22Rv1 (cell line): Measurements from ENCODE around the gene LGI2.

Source experiments
- H3K27ac ChIP-seq: fragments of 450-650 bp; 2 replicates; pipeline ENCODE4 v1.5.1; 2017
- CTCF ChIP-seq: fragments of 450-650 bp; IDR thresholded peaks from 2 replicates; pipeline ENCODE4 v1.5.1; 2017; ENCODE audit warnings: mild to moderate bottlenecking
- ZFX ChIP-seq: fragments of 450-650 bp; IDR thresholded peaks from 2 replicates; pipeline ENCODE4 v1.6.1; 2017; ENCODE audit warnings: antibody characterized with exemption, borderline replicate concordance

LGI2 gene

GRCh38 chr4:25043548-25043947, 12.8 kb upstream of the LGI2 start:
- TF ChIP-seq CTCF (no peak), ZFX (no peak)
- no peak overlapping the region for H3K27ac ChIP-seq

GRCh38 chr4:25033526-25033925, 2.8 kb upstream of the LGI2 start:
- H3K27ac ChIP-seq: no peak overlapping the region
- TF ChIP-seq ZFX (no peak), CTCF (no peak)

- no peak overlapping the region for H3K27ac ChIP-seq
- no peak for TF ChIP-seq CTCF
- TF ChIP-seq ZFX: no peak
These were observed 1.4 kb upstream of the LGI2 start for GRCh38 chr4:25032126-25032525.

DNA sequence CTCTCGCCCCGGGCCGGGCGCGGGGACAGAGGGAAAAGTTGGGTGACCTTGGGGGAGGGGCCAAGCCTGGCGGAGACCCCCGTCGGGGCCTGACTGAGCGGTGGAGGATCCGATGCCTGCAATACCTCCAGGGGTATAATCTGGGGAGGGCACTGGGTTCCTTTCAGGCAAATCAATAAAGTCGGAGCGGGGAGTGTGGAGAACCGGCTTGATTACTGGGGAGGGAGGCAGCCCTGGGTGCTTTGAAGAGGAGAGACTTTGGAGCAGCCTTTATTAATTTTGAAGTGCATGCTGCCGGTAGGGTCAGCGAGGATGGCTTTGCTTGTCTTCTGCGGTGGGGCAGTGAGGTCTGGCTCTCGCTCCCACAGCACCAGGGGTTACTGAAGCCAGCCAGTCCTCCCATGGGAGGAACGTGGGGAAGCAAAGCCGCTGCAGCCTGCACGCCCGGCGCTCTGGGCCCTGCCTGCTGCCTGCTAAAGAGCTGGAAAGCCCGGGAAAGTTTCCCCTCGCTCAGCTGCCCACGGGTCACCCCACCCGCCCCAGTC, 403 bp upstream of the LGI2 start:
- TF ChIP-seq ZFX: no peak
- TF ChIP-seq CTCF: no peak
- H3K27ac ChIP-seq: no peak overlapping the region

DNA sequence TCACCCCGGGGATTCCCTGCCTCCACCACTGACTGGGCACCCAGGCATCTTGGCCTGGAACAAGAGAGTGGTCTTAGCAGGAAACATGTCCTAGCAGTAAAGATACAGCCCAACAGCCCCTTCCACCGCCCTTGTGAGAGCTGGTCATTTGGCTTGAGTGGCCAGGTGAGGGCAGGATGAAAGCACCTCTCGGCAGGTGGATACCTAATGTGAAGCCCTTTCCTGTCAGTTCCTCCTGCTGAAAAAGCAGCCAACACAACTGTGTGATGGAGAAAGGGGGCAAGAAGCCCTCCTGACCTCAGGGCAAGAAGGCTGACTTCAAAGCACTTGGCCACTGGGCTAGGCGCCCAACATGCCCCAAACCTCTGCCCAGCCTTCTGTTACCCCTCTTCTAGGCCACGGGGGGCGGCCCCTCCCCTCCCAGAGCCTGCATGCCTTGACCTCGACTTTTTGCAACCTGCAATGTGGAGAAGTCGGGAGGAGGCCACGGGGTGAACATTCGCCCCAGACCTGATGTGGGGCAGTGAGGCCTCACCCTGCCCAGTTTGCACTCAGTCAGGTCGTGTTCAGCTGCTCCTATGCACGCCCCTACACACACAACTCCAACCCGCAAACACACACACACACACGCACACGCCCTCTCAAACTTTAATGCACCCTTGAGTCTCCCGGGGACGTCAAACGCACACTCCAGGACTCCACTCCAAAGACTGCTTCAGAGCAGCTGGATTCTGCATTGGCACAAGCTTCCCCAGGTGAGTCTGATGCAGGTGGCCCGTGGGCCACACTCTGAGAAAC, 1.1 kb downstream of the LGI2 start:
- no peak overlapping the region for H3K27ac ChIP-seq
- no peak for TF ChIP-seq ZFX
- TF ChIP-seq CTCF: no peak

DNA sequence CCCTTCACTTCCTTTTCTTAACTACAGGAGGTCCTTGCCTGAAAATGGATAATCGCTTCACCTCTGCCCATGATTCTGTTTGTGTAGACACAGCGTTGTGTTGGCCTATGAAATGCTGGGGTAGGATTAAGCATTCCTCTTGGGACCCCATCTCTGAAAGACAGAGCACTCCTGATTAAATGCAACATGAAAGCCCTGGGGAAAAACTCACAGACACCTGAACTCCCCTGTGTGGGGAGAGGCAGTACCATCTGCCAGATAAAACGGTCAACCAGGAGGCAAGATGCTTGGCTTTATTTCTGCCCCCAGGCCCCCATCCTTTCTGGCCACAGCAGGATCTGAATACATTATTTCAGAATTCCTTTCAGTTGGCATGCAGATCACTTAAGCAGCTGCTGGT, 1.9 kb downstream of the LGI2 start:
- no peak overlapping the region for H3K27ac ChIP-seq
- no peak for TF ChIP-seq ZFX
- no peak for TF ChIP-seq CTCF

GRCh38 chr4:25022766-25023165, 8.0 kb downstream of the LGI2 start:
- TF ChIP-seq ZFX: no peak
- TF ChIP-seq CTCF: no peak
- no peak overlapping the region for H3K27ac ChIP-seq
